SU-DHL-6 (cell line): ENCODE measurements around the gene UTP15.

Source experiments
- H2AFZ ChIP-seq: fragments of 200-600 bp; sonication (generic); 2 replicates; pipeline ENCODE4 v1.6.1; 2014; ENCODE audit warnings: low read depth, mild to moderate bottlenecking, moderate library complexity, mixed read lengths, antibody characterized with exemption, low read length; ENCODE audit not compliant: severe bottlenecking
- H3F3A ChIP-seq: fragments of 200-600 bp; shearing (Covaris generic); 2 replicates; pipeline ENCODE4 v1.6.0; 2016; ENCODE audit warnings: antibody characterized with exemption, mild to moderate bottlenecking; ENCODE audit not compliant: insufficient read depth
- H3K27ac ChIP-seq: fragments of 200-600 bp; sonication (generic); 2 replicates; pipeline ENCODE4 v1.5.1; 2016; ENCODE audit warnings: low read depth, mild to moderate bottlenecking, low read length, moderate library complexity, mixed read lengths
- H3K27me3 ChIP-seq: fragments of 200-600 bp; sonication (generic), shearing (Covaris generic); 2 replicates; pipeline ENCODE4 v1.6.0; 2014; ENCODE audit warnings: mild to moderate bottlenecking, low read length
- H3K36me3 ChIP-seq: fragments of 200-600 bp; sonication (generic); 2 replicates; pipeline ENCODE4 v1.6.1; 2014; ENCODE audit warnings: mild to moderate bottlenecking, low read length, mixed read lengths
- H3K4me2 ChIP-seq: fragments of 300-600, 200-600 bp; shearing (Covaris generic), sonication (generic); 2 replicates; pipeline ENCODE4 v1.6.0; 2014; ENCODE audit warnings: low read length, low read depth, mild to moderate bottlenecking; ENCODE audit not compliant: poor library complexity, severe bottlenecking
- H3K4me3 ChIP-seq: fragments of 200-600 bp; sonication (generic); 2 replicates; pipeline ENCODE4 v1.5.1; 2014; ENCODE audit warnings: antibody characterized with exemption, low read length, mild to moderate bottlenecking, mixed read lengths; ENCODE audit not compliant: insufficient read depth, poor library complexity, severe bottlenecking
- H3K79me2 ChIP-seq: fragments of 200-600 bp; sonication (generic); 2 replicates; pipeline ENCODE4 v1.6.1; 2014; ENCODE audit warnings: mild to moderate bottlenecking, low read length, moderate library complexity; ENCODE audit not compliant: insufficient read depth
- H3K9ac ChIP-seq: fragments of 200-600 bp; sonication (generic); 2 replicates; pipeline ENCODE4 v1.7.0; 2014; ENCODE audit warnings: mild to moderate bottlenecking, low read length
- H3K9me2 ChIP-seq: fragments of 200-600 bp; sonication (generic); replicated peaks from 2 replicates; pipeline ENCODE4 v1.6.1; 2014; ENCODE audit warnings: low read length; ENCODE audit not compliant: insufficient read depth
- H3K9me3 ChIP-seq: fragments of 200-600 bp; sonication (generic); 2 replicates; pipeline ENCODE4 v1.6.1; 2014; ENCODE audit warnings: low read length, mixed read lengths; ENCODE audit not compliant: insufficient read depth
- H4K20me1 ChIP-seq: fragments of 200-600 bp; sonication (generic); 2 replicates; pipeline ENCODE4 v1.6.1; 2014; ENCODE audit warnings: low read depth, mild to moderate bottlenecking, antibody characterized with exemption, low read length, moderate library complexity, mixed read lengths
- CTCF ChIP-seq: fragments of 200-600 bp; sonication (generic); IDR thresholded peaks from one replicate; pipeline ENCODE4 v1.5.1; 2017; ENCODE audit warnings: antibody characterized with exemption, mild to moderate bottlenecking, low read length, moderate library complexity; ENCODE audit not compliant: insufficient read depth, poor library complexity, severe bottlenecking
- EZH2phosphoT487 ChIP-seq: fragments of 200-600 bp; sonication (generic), shearing (Covaris generic); conservative IDR thresholded peaks from 2 replicates; pipeline ENCODE4 v1.6.1; 2018; ENCODE audit warnings: mild to moderate bottlenecking, antibody characterized with exemption, low read length, moderate library complexity, mixed read lengths

UTP15 gene

DNA sequence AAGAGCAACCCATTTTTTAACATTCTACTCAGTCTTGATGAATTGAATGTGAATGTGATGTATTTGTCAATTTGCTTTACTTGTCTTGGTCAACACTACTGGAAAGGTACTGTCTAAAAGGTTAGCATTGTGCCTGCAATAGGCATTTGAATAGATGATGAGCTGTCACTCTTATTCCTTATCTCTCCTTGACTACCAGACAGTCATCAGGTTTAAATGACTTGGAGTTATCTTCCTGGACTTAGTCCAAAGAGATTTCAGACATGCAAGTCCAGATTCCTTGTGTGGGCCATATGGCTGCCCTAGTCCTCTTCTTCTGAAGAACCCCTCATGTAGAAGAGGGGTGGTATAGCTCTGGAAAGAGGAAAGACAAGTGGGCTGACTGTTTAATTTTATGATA, 65.2 kb downstream of the UTP15 start:
- Histone ChIP-seq H3K9me3 (no peaks in the 10 kb centered on the region), H3K27me3 (no peaks in the 10 kb centered on the region; the same call in 1 of the 2 replicates), H3K27ac (no peak overlapping the region), H4K20me1 (no peaks in the 10 kb centered on the region), H3K4me3 (no peak overlapping the region), H3K36me3 (no peaks in the 10 kb centered on the region), H3K4me2 (no peak overlapping the region), H2AFZ (no peak overlapping the region), H3F3A (no peaks in the 10 kb centered on the region), H3K9me2 (no peaks in the 10 kb centered on the region), H3K79me2 (no peaks in the 10 kb centered on the region), H3K9ac (no peak overlapping the region)
- TF ChIP-seq CTCF (no peak), EZH2phosphoT487 (no peak)

DNA sequence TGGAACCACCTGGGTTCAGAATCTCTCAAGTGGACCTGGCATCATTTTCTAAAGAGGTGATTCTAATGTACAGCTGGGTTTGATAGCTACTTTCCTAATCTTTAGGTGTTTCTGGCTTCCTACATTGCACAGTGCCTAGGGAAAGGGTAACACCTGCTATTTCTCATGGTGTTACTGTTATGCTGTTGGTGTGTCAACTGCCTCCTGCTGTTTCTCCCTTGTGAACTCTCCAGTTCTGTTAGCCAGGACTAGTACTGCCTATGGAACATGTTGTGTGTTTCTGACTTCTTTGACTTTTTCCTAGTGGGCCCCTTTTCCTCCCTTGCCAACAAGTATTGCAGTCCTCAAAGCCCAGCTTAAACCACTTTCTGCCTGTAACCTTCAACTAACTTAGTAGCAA, 66.0 kb downstream of the UTP15 start:
- no peaks in the 10 kb centered on the region for H3K79me2 ChIP-seq
- no peak for TF ChIP-seq EZH2phosphoT487
- TF ChIP-seq CTCF, result no peak
- H3K9me2 ChIP-seq, result no peaks in the 10 kb centered on the region
- no peak overlapping the region for H2AFZ ChIP-seq
- no peak overlapping the region for H3K4me3 ChIP-seq
- H3F3A ChIP-seq, result no peaks in the 10 kb centered on the region
- H3K9me3 ChIP-seq, result no peaks in the 10 kb centered on the region
- no peak overlapping the region for H3K9ac ChIP-seq
- no peaks in the 10 kb centered on the region for H3K36me3 ChIP-seq
- no peaks in the 10 kb centered on the region; the same call in 1 of the 2 replicates for H3K27me3 ChIP-seq
- H3K4me2 ChIP-seq, result no peak overlapping the region
- H3K27ac ChIP-seq, result no peak overlapping the region
- H4K20me1 ChIP-seq, result no peaks in the 10 kb centered on the region
